Measurements from ENCODE around the gene AP5Z1.
"Not testable (repeated sequence)": the region's sequence is repeated elsewhere in the genome, so short reads cannot be mapped to it uniquely, and the experiment has no call there.

DNA sequence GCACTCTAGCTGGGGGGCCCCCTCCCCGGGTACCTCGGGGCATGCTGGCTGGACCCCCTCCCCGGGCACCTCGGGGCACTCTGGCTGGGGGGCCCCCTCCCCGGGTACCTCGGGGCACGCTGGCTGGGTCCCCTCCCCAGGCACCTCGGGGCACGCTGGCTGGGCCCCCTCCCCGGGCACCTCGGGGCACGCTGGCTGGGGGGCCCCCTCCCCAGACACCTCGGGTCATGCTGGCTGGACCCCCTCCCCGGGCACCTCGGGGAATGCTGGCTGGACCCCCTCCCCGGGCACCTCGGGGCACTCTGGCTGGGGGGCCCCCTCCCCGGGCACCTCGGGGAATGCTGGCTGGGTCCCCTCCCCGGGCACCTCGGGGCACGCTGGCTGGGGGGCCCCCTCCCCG is 27.2 kb downstream of the AP5Z1 start:
- TF ChIP-seq, protein P1, sequence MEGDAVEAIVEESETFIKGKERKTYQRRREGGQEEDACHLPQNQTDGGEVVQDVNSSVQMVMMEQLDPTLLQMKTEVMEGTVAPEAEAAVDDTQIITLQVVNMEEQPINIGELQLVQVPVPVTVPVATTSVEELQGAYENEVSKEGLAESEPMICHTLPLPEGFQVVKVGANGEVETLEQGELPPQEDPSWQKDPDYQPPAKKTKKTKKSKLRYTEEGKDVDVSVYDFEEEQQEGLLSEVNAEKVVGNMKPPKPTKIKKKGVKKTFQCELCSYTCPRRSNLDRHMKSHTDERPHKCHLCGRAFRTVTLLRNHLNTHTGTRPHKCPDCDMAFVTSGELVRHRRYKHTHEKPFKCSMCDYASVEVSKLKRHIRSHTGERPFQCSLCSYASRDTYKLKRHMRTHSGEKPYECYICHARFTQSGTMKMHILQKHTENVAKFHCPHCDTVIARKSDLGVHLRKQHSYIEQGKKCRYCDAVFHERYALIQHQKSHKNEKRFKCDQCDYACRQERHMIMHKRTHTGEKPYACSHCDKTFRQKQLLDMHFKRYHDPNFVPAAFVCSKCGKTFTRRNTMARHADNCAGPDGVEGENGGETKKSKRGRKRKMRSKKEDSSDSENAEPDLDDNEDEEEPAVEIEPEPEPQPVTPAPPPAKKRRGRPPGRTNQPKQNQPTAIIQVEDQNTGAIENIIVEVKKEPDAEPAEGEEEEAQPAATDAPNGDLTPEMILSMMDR (conservative IDR thresholded peaks at IDR 0.05 in 1 of 2, IDR thresholded peaks at IDR 0.05 in 1 of 2; ENCODE audit: extremely low read depth in 1 of 2, insufficient read depth in 1 of 2, low read depth in 1 of 2, low read length in 2 of 2) = not testable (repeated sequence)
- TF ChIP-seq EZH2 (IDR thresholded peaks at IDR 0.05; ENCODE audit: borderline replicate concordance, low read length) = not testable (repeated sequence)
